Urothelium cell line (cell line): ENCODE data around the gene B3GAT3.
"Not testable (repeated sequence)": the region's sequence is repeated elsewhere in the genome, so short reads cannot be mapped to it uniquely, and the experiment has no call there.

ENCODE experiments used
- DNase-seq: peaks from one replicate; pipeline ENCODE4 v3.0.0; 2011; ENCODE audit warnings: low spot score, mixed read lengths
- FAIRE-seq: peaks from 2 replicates; lab custom pipeline; 2011; peaks lifted over from hg19 to GRCh38; lab: Jason Lieb, UNC

B3GAT3 gene

GRCh38 chr11:62621567-62622470 lies at the start of gene B3GAT3:
B3GAT3 (minus strand) TSS chr11:62621986; CDS start chr11:62621947, 39 bp downstream.
- FAIRE-seq (no peak), DNase-seq (peak; percentile 99)

- FAIRE-seq (no peak), DNase-seq (no peak)
Observed at GRCh38 chr11:62671236-62671607, 49.4 kb upstream of the B3GAT3 start.

- no peak for FAIRE-seq
- no peak for DNase-seq
Observed at GRCh38 chr11:62669420-62670161, 47.8 kb upstream of the B3GAT3 start.

DNA sequence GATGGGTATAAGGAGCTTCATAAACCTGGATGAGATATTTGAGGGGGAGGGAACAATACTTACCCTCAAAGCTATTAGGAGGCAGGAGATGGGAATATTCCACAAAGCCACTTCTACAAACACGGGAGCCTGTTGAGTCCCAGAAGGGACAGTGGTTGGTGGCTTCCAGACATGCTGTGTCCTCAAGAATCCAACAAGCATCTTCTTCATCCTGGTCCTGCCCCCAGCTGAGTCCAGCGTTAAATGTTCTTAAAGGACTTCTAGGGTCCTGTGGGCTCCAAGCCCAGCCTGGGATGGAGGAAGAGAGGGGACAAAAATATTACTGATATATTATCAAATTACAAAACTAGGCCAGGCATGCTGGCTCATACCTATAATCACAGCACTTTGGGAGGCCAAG lies 45.7 kb upstream of the B3GAT3 start:
- no peak for FAIRE-seq
- DNase-seq = no peak

- no peak for FAIRE-seq
- no peak for DNase-seq
Observed at GRCh38 chr11:62666259-62666926, 44.6 kb upstream of the B3GAT3 start.

DNA sequence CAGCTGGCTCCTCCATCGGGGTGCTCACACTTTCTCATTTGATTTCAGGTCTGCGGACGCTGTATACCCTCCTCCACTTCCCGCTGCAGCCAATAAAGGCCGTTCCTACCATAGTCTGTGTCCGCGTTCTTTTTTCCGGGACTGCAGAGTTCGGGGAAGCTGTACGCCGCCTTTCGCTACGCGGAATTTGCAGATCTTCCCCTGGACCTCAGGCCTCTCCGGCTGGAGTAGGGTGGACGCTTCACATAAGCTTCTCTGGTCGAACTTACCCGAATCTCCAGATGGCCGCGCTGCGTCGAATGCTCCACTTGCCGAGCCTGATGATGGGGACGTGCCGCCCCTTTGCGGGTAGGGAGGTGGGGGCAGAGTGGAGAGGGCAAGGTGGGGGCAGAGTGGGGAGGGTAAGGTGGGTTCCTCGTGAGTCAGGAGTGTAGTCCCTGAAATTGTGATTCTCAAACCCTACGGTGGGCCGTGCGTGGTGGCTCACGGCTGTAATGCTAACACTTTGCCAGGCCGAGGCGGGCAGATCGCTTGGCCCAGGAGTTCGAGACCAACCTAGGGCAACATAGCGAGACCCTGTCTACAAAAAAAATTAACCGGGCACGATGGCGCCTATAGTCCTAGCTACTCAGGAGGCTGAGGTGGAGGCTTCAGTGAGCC lies 43.9 kb upstream of the B3GAT3 start:
- FAIRE-seq (no peak), DNase-seq (no peak)

GRCh38 chr11:62665075-62665598 lies 43.4 kb upstream of the B3GAT3 start, which contains the start of the genes C11orf98 and CSKMT:
C11orf98 (minus strand) TSS chr11:62665210; CDS start chr11:62665169, 41 bp downstream.
CSKMT (plus strand) TSS chr11:62665312; CDS start chr11:62665880, 568 bp downstream.
- no peak for FAIRE-seq
- peak; percentile 96 for DNase-seq

DNA sequence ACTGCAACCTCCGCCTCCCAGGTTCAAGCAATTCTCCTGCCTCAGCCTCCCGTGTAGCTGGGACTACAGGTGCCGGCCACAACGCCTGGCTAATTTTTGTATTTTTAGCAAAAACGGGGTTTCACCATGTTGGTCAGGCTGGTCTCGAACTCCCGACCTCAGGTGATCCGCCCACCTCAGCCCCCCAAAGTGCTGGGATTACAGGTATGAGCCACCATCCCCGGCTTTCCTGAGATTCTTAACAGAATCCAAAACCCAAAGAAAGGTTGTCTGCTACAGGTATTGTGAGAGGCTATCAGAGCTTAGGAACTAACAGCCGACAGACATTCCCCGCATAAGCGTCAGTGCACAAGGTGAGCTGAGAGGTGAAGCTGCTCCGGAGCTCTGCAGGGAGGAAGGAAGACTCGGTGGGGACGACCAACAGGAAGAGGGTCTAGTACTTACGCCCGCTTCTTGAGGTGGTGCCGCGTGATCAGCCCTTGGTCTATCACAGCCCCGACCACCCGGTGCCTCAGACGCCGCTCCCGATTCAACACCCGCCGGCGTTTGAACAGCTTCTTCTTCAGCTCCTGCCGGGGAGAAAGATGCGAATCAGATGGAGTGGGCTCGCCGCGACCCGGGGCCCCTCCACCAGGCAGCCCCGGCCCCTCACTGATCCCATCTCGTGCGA lies 42.8 kb upstream of the B3GAT3 start:
- DNase-seq = peak; percentile 57
- FAIRE-seq = no peak

DNA sequence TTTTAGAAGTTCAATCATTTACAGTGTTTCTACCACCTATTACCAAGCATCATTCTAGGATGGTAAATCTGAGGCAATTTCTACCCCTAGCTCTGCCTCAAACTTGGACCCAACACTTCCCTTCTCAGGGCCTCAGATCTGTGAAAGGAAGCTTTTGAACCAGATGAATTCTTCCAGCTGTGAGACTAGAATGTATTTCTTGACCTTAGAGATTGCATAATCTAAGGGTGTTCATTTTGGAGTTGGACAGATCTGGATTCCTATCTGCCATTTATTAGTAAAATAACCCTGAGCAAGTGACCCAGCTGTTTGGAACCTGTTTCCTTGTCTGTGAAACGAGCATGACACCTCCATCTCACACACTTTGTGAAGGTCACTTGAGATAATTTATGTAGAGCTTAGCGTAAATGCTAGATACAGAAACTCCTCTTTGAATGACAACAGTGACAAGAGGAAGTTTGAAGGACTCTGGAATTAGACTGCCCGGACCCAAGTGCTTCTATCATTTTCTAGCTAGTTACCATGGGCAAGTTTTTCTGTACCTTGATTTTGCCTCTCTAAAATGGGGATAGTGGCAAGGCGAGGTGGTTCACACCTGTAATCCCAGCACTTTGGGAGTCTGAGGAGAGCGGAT lies 35.1 kb upstream of the B3GAT3 start:
- no peak for FAIRE-seq

DNA sequence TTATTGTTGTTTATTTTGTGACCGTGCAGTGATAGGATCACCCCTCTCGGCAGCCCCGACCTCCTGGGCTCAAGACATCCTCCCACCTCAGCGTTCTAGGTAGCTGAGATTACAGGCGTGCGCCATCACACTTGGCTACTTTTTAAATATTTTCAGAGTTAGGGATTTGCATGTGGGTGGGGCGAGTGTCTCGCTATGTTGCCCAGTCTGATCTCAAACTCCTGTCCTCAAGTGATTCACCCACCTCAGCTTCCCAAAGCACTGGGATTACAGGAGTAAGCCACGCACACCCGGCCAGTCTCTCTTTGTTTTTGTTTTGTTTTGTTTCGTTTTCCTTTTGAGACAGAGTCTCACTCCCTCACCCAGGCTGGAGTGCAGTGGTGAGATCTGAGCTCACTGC lies 32.5 kb upstream of the B3GAT3 start:
- DNase-seq = no peak

More for the DNA sequence above, 35.1 kb upstream of the B3GAT3 start:
- no peak for DNase-seq

DNA sequence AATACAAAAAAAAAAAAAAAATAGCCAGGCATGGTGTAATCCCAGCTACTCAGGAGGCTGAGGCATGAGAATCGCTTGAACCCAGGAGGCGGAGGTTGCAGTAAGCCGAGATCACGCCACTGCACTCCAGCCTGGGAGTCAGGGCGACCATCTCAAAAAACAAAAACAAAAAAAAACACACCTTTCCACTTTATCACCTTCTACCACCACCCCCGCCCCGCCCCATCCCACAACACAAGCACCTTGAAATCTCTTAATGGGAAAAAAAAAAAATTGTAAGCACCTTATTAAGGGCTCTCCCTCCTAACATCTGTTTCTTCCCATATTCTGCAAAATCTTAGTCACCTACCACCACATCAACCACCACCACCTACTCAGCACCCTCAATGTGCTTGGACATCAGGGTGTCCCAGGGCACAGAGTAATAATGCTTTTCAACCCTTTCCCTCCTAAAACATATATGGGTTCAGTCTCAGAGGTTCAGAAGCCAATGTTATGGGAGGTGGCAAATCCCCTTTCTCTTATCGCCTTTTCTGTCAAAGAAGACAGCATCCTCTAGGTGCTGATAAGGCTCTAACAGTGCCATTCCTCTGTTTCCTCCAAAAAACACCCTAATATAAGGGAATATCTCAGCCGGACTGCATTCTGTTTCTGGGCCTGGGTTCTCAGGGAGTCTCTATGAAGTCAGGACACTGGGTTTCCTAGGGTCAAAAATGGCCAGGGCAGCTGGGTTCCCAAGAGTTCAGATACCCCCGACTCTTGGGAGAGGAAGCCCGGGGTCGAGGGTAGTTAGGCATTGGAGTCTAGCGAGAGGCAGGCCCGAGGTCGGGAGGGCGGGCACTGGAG lies 30.6 kb upstream of the B3GAT3 start:
- DNase-seq (no peak), FAIRE-seq (no peak)

More for the DNA sequence above, 32.5 kb upstream of the B3GAT3 start:
- no peak for FAIRE-seq

DNA sequence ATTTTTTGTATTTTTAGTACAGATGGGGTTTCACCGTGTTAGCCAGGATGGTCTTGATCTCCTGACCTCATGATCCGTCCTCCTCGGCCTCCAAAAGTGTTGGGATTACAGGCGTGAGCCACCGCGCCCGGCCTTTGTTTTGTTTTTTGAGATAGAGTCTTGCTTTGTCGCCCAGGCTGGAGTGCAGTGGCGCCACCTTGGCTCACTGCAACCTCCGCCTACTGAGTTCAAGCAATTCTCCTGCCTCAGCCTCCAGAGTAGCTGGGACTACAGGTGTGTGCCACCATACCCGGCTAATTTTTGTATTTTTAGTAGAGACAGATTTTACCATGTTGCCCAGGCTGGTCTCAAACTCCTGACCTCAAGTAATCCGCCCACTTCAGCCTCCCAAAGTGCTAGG lies 28.5 kb upstream of the B3GAT3 start:
- DNase-seq, FAIRE-seq: not testable (repeated sequence)

- FAIRE-seq (no peak), DNase-seq (no peak)
Observed at GRCh38 chr11:62649486-62649885, 27.7 kb upstream of the B3GAT3 start.

GRCh38 chr11:62648967-62649364 lies 27.2 kb upstream of the B3GAT3 start:
- DNase-seq (no peak), FAIRE-seq (no peak)

DNA sequence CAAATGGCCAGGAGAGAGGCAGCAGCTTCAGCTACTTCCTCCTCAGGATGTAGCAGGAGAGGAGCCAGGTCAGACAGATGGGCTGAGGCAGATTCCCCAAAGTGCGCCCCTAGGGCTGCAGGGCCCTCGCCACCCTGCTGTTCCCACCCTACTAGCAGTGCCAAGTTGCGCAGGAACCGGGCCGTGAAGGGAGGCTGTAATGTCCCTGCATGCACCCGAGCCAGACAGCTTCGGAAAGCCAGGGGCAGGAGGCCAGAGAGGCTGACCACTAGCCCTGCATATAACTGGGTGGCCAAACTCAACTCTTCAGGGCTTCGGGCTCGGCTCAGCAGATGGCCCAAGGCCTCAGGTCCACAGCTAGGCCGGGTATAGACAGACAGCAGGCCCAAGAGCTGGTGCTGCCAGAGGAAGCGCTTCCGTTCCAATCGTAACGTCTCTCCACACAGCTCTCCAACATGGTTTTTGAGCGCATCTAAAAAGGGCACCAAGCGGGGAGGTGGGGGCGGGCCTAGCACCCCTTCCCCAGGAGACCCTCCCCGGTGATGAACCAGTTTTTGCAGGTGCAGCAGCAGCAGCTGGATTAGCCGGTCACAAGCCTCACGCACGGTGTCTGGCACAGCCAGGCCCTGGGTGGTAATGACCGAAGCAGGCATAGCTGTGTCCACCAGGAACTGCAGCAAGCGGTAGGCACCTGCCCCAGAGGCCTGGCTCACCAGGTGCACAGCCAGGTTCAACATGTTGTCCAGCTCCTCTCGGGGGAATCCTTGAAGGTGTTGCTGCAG lies 26.6 kb upstream of the B3GAT3 start:
- no peak for FAIRE-seq

DNA sequence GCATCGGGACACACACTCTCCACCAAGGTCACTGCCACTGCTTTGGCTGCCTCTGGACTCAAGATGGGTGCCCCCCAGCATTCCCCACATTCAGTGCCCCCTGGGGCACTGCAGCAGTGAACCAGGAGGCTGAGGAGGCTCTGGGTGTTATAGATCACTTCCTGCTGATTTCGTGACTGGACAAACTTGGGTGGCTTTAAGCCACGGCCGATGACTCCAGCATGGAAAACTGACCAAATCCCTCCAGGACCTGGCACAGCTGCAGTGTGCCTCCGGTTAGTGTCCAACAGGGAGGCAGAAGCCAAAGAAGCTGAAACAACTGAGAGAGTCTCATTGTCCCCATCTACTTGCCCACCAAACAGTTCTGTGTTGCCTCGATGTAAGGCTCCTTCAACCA lies 25.8 kb upstream of the B3GAT3 start:
- FAIRE-seq (no peak), DNase-seq (no peak)

More for the DNA sequence above, 26.6 kb upstream of the B3GAT3 start:
- DNase-seq = no peak

- FAIRE-seq = no peak
Observed at GRCh38 chr11:62646825-62647608, 25.2 kb upstream of the B3GAT3 start.

More at GRCh38 chr11:62646825-62647608, 25.2 kb upstream of the B3GAT3 start:
- DNase-seq = no peak
